ENCODE data around the gene UGGT2.

UGGT2 gene

DNA sequence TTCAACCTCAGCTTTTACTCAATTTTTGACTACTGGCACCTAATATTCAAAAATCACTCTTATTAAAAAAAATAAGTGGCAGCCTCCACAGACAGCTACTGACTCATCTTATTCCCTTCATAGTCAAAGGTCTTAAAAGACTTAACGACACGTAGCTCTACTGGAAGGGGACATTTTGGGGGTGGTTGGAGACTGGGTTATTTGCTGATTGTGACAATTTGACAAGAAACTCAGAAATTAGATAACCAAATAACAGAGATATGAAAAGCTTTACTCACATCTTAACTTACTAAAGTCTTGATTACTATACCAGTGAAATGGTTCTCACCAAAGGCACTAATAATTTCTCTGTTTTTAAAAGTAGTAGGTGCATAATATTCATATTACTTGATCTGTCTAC lies 25.7 kb downstream of the UGGT2 start:
- H3K4me3 ChIP-seq (ENCODE audit: low read length) = no peak overlapping the region
- no peak for TF ChIP-seq CTCF (conservative IDR thresholded peaks at IDR 0.05; ENCODE audit: low read length)
- no peak for DNase-seq (ENCODE audit: low read depth)

DNA sequence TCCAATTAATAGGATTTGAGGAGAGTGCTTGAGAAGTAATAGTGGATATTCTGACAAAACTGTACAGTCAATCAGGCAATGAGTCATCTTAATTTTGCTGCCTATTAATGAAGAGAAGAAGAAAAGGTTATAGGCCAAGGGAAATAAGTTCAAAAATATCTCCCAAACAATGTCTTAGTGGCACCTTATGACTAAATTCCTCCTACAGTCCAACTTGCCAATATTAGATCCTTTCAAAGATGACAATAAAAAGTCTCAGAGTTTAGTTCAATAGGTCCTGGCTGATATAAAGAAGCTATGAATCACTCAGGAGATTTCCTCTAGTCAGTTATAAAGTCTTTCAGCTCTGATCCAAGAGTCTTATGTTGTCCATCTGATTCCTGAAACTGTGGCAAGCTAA lies 27.9 kb downstream of the UGGT2 start:
- H3K4me3 ChIP-seq (ENCODE audit: low read length) = no peak overlapping the region
- DNase-seq (ENCODE audit: low read depth) = peak; percentile 4
- no peak for TF ChIP-seq CTCF (conservative IDR thresholded peaks at IDR 0.05; ENCODE audit: low read length)

DNA sequence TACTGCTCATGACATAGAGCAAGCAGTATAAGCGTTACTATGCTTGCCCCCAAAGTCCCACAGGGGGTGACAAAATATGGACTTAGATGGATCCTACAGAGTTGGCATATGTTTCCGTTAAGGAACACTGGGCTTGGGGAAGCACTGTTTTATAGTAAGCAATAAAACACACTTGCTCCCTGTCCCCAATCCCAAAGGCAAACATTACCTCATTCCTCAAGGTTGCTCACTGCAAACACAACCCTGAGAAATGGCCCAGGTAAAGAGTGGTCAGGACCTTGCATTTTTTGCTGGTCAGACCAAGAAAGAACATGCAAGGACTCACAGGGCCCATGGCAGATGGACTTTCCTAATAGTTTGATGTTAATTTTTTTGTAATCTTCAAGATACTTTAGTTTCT lies 32.3 kb downstream of the UGGT2 start:
- no peak for DNase-seq (ENCODE audit: low read depth)
- no peak for TF ChIP-seq CTCF (conservative IDR thresholded peaks at IDR 0.05; ENCODE audit: low read length)
- H3K4me3 ChIP-seq (ENCODE audit: low read length) = no peak overlapping the region

GRCh38 chr13:96020155-96020575 lies 33.0 kb downstream of the UGGT2 start:
- H3K4me3 ChIP-seq (ENCODE audit: low read length) = no peak overlapping the region
- peak; percentile 71 for DNase-seq (ENCODE audit: low read depth)
- peak; percentile 65 for TF ChIP-seq CTCF (conservative IDR thresholded peaks at IDR 0.05; ENCODE audit: low read length)

GRCh38 chr13:96018135-96018534 lies 35.1 kb downstream of the UGGT2 start:
- TF ChIP-seq CTCF (conservative IDR thresholded peaks at IDR 0.05; ENCODE audit: low read length) = no peak
- no peak for DNase-seq (ENCODE audit: low read depth)
- H3K4me3 ChIP-seq (ENCODE audit: low read length) = no peak overlapping the region

GRCh38 chr13:96011291-96011872 lies 41.8 kb downstream of the UGGT2 start:
- DNase-seq (ENCODE audit: low read depth) = peak; percentile 46
- H3K4me3 ChIP-seq (ENCODE audit: low read length) = no peak overlapping the region
- TF ChIP-seq CTCF (conservative IDR thresholded peaks at IDR 0.05; ENCODE audit: low read length) = no peak

GRCh38 chr13:96003304-96003703 lies 49.9 kb downstream of the UGGT2 start:
- no peak; the same call in 1 of the 2 replicates for TF ChIP-seq CTCF (conservative IDR thresholded peaks at IDR 0.05; ENCODE audit: low read length)
- no peak overlapping the region for H3K4me3 ChIP-seq (ENCODE audit: low read length)
- no peak for DNase-seq (ENCODE audit: low read depth)

All from AG10803 (cell line).